GM18907 (cell line): ENCODE measurements around the gene MSANTD1.
"Not testable (repeated sequence)": the region's sequence is repeated elsewhere in the genome, so short reads cannot be mapped to it uniquely, and the experiment has no call there.

ENCODE experiments used
- ATAC-seq: cut with Tn5 transposase; IDR thresholded peaks from one replicate; pipeline ENCODE4 v1.9.1; 2021; ENCODE audit warnings: mild to moderate bottlenecking, moderate library complexity; ENCODE audit not compliant: unreplicated experiment

MSANTD1 gene

GRCh38 chr4:3300882-3301281, 51.9 kb downstream of the MSANTD1 start:
- ATAC-seq, result not testable (repeated sequence)

- ATAC-seq, result no peak
These were observed 52.7 kb downstream of the MSANTD1 start for GRCh38 chr4:3301450-3302172.

DNA sequence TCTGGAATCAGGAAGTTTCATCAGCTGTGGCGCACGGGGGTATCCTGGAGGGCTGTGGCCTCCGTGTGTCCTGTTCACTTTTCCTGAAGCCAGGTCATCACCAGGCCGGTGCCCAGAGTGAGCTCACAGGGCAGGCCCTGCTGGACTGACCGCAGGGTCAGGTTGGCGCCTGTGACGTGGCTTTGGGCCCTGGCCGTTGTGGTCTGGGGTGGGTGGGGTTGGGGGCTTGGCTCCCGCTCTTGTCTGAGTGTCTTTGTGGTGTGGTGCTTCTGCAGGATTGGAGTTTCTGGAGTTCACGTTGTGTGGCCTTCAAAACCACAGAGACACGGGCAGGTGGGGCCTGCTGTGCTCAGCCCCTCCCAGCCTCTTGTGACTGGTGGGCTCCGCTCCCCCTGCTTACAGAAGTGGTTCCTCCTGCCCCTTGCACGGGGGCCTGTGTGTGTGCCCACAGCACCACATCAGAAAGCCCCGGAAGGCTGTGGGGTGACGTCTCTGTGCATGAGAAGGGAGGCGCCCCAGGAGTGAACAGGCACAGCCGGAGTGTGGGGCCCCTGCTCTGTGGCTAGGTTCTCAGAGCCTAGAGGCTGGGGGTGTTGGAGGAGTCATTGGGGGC, 53.3 kb downstream of the MSANTD1 start:
- ATAC-seq, result peak; percentile 47

DNA sequence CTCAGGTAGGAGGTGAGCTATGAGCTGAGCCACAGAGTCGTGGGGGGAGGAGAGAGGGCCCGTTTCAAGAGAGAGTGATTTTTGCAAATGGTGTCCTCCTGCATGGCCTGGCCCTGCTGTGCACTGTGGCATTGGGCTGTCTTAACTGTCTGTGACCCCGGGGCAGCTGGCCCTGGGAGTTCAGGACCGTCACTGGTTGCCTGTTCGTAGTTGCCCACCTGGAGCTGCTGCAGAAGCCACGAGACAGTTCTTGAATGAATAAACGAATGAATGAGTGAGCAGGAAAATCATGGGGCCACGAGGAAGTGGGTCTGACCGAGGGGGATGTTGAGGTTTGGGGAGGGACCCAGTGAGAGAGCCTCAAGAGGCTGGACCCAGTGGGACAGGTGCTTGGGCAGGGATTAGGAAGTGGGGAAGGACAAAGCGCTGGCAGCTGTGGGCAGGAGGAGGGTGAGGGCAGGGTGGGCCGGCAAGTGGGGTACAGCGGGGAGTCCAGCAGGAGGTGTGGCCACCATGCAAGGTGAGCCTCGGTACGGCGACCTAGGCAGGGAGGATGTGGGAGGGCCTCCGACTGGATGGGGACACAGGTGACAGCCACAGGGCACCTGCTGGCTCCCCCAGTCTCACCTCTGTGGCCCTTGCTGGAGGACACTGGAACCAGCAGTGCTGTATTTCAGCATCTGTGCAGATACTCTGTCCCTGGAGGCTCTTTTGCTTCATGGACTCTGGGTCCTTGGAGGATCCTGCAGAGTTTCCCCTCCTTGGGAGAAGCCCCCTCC, 54.0 kb downstream of the MSANTD1 start:
- ATAC-seq, result peak; percentile 28

DNA sequence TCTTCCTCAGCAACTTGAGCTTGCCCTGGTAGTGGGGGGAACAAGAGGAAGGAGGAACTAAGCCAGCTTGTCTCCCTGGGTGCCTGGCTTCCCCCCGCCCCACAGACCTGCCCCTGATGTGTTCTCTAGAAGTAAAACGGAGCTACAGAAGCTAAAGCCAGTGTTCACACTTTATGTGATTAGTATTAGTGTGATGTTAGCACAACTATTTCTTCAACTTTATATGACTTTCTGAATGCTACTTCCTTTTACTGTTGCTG, 54.5 kb downstream of the MSANTD1 start:
- no peak for ATAC-seq

DNA sequence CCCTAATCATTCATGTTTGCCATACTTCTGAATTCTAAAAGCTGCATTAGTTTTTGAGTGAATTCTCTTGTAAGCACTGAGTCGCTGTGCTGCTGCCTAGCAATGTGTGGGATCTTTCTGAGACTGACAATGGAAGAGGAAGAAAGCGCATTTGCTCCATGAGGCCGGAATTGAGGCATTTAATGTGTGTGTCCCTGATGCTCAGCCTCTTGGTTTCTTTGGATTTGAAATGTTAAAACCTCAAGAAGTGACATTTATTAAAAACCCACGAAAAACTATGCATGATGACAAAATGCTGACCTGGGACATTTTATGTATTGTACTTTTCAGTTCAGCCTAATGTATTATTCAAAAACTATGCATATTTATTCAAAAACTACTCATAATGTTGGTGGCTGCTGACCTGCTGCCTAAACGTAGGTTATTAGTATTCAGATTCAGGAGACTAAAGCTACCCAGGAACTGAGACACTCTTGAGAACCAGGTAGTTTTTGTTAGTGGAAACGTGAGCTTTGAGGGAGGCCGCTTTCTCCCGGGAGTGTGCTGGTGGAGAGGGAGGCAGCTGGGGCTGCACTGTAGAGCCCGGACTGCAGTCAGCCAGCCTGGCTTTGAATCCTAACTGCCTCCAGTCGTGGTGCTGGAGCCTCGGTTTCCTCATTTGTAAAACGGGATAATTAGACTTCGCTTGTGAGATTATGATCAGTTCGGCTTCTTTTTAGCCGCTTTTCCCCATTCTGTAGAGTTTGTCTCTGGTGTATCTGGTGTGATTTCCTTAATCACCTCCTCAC, 55.2 kb downstream of the MSANTD1 start:
- no peak for ATAC-seq

- ATAC-seq, result no peak
These were observed 56.1 kb downstream of the MSANTD1 start for GRCh38 chr4:3304831-3305609.

DNA sequence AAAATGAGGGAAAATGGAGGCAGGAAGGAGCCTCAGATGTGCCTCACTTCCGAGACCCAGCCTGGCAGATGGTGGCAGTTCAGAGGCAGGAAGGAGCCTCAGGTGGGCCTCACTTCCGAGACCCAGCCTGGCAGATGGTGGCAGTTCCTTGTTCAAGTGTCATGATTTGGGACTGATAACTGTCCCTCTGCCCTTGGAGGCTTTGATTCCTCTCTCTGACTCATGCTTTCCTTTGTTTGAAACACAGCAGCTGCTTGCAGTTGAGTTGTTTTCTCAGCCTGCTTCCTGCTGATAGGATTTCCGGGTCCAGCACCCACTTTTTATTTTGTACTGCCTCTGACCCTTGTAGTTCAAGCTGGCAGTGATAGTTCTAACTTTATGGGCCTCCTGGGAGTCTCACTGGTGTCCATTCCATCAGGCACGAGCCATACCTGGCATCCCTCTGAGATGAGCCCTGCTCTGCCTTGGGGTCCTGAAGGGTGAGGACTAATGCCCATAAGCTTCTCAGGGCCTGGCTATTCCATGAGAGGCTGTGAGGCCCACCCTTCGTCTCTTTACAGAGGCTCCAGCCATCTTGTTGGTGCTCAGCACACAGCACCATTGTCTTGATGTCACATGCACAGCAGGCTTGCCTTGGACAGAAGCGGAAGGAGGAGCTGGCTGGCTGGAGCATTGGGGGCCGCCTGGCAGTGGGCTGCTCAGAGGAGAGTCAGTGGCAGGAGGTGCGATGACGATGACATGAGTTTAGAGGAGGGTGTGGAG, 56.8 kb downstream of the MSANTD1 start:
- ATAC-seq, result no peak
